T-helper 2 cell (primary cell): Measurements from ENCODE around the gene HFE.

Source experiments
- DNase-seq, 5 experiments: peaks; one replicate each; pipeline versions ENCODE4 v3.0.0 to v3.0.0-alpha.2; 2012 to 2022

The HFE gene

GRCh38 chr6:26140254-26140966 is 53.2 kb downstream of the HFE start:
- no peak for DNase-seq

DNA sequence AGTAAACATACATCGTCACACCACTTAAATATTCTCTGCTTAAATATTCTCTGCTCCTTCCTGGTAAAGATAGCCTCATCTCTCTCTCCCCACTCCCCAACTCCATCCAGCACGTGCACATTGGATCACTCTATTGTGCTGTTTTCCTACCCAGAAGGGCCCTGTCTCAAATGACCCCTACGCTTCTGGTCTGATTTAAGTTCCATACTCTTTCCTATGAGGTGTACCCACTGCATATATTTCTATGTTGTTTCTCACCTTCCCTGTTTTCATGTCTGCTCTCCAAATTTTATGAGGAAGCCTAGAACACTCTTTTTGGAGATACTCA is 53.7 kb downstream of the HFE start:
- DNase-seq = no peak

- no peak for DNase-seq
These were observed 54.2 kb downstream of the HFE start for GRCh38 chr6:26141378-26141904.

GRCh38 chr6:26142026-26142425 is 54.8 kb downstream of the HFE start:
- no peak for DNase-seq
